H9 (cell line): ENCODE results near the gene ZNF263. TPM values are rescaled to one million over a fixed set of nuclear protein-coding genes. Genes with fewer than 3 reads are reported as not detected.

Source experiments
- DNase-seq: peaks from one replicate; pipeline ENCODE4 v3.0.0-alpha.2; 2017
- H2AFZ ChIP-seq: one replicate; pipeline ENCODE4 v1.6.1; 2013; ENCODE audit warnings: mild to moderate bottlenecking, low read length, control low read depth, moderate library complexity
- H2AK5ac ChIP-seq: 2 replicates; pipeline ENCODE4 v1.6.1; 2013; ENCODE audit warnings: low read length, control low read depth, mixed read lengths; ENCODE audit not compliant: insufficient read length
- H2BK120ac ChIP-seq: one replicate; pipeline ENCODE4 v1.6.1; 2013; ENCODE audit warnings: low read depth, mild to moderate bottlenecking, low read length, control low read depth, inconsistent platforms; ENCODE audit not compliant: poor library complexity, severe bottlenecking
- H2BK12ac ChIP-seq: 2 replicates; pipeline ENCODE4 v1.6.1; 2013; ENCODE audit warnings: low read length, control low read depth, mixed read lengths, low read depth; ENCODE audit not compliant: insufficient read length
- H2BK15ac ChIP-seq: 2 replicates; pipeline ENCODE4 v1.6.1; 2013; ENCODE audit warnings: low read depth, low read length, control low read depth
- H2BK20ac ChIP-seq: one replicate; pipeline ENCODE4 v1.6.1; 2013; ENCODE audit warnings: low read depth, mild to moderate bottlenecking, low read length, control low read depth, inconsistent platforms; ENCODE audit not compliant: poor library complexity, severe bottlenecking
- H2BK5ac ChIP-seq: 2 replicates; pipeline ENCODE4 v1.6.1; 2013; ENCODE audit warnings: low read length, control low read depth, mixed read lengths; ENCODE audit not compliant: insufficient read length
- H3K14ac ChIP-seq: 2 replicates; pipeline ENCODE4 v1.6.1; 2013; ENCODE audit warnings: low read length, control low read depth; ENCODE audit not compliant: insufficient read depth
- H3K18ac ChIP-seq: 2 replicates; pipeline ENCODE4 v1.6.1; 2013; ENCODE audit warnings: low read depth, mild to moderate bottlenecking, mixed read lengths, low read length, control low read depth; ENCODE audit not compliant: insufficient read length
- H3K23ac ChIP-seq: 2 replicates; pipeline ENCODE4 v1.6.1; 2013; ENCODE audit warnings: low read length, control low read depth, mixed read lengths, low read depth; ENCODE audit not compliant: insufficient read length
- H3K23me2 ChIP-seq: 2 replicates; pipeline ENCODE4 v1.6.1; 2013; ENCODE audit warnings: low read depth, mild to moderate bottlenecking, mixed read lengths, low read length, control low read depth; ENCODE audit not compliant: insufficient read length, poor library complexity, severe bottlenecking
- H3K27ac ChIP-seq: 2 replicates; pipeline ENCODE4 v1.5.1; 2013; ENCODE audit warnings: low read length, control low read depth, mixed read lengths, low read depth; ENCODE audit not compliant: insufficient read length
- H3K27me3 ChIP-seq: 2 replicates; pipeline ENCODE4 v1.6.1; 2013; ENCODE audit warnings: low read length, control low read depth, inconsistent platforms; ENCODE audit not compliant: insufficient read depth
- H3K4ac ChIP-seq: 2 replicates; pipeline ENCODE4 v1.6.1; 2013; ENCODE audit warnings: low read depth, mild to moderate bottlenecking, control low read depth, inconsistent platforms, low read length, moderate library complexity
- H3K4me1 ChIP-seq: 2 replicates; pipeline ENCODE4 v1.6.1; 2013; ENCODE audit warnings: low read length, control low read depth, inconsistent platforms; ENCODE audit not compliant: insufficient read depth
- H3K4me2 ChIP-seq: 2 replicates; pipeline ENCODE4 v1.6.1; 2013; ENCODE audit warnings: low read length, control low read depth, mixed read lengths; ENCODE audit not compliant: insufficient read length, insufficient read depth
- H3K56ac ChIP-seq: 2 replicates; pipeline ENCODE4 v1.6.1; 2013; ENCODE audit warnings: low read depth, mild to moderate bottlenecking, mixed read lengths, low read length, control low read depth; ENCODE audit not compliant: insufficient read length
- H3K79me1 ChIP-seq: 2 replicates; pipeline ENCODE4 v1.6.1; 2013; ENCODE audit warnings: low read depth, mild to moderate bottlenecking, moderate library complexity, low read length, control low read depth, inconsistent platforms; ENCODE audit not compliant: insufficient read depth, poor library complexity, severe bottlenecking
- H3K79me2 ChIP-seq: 2 replicates; pipeline ENCODE4 v1.6.1; 2013; ENCODE audit warnings: low read length, control low read depth, inconsistent platforms; ENCODE audit not compliant: insufficient read depth
- H3K9ac ChIP-seq: 2 replicates; pipeline ENCODE4 v1.6.1; 2013; ENCODE audit warnings: low read length, control low read depth, mixed read lengths; ENCODE audit not compliant: insufficient read length; ENCODE audit errors: extremely low read depth
- H3K9me3 ChIP-seq: one replicate; pipeline ENCODE4 v1.6.1; 2013; ENCODE audit warnings: low read depth, low read length, inconsistent platforms; ENCODE audit not compliant: control insufficient read depth
- H3T11ph ChIP-seq: one replicate; pipeline ENCODE4 v1.6.1; 2013; ENCODE audit warnings: mild to moderate bottlenecking, low read length, control low read depth, inconsistent platforms
- H4K20me1 ChIP-seq: one replicate; pipeline ENCODE4 v1.6.1; 2013; ENCODE audit not compliant: control insufficient read depth, insufficient read length, insufficient read depth
- H4K5ac ChIP-seq: 2 replicates; pipeline ENCODE4 v1.6.1; 2013; ENCODE audit warnings: low read depth, mild to moderate bottlenecking, mixed read lengths, low read length, control low read depth; ENCODE audit not compliant: insufficient read length
- H4K8ac ChIP-seq: replicated peaks from 2 replicates; pipeline ENCODE4 v1.6.1; 2013; ENCODE audit warnings: low read length, control low read depth, mixed read lengths, low read depth; ENCODE audit not compliant: insufficient read length
- H4K91ac ChIP-seq: 2 replicates; pipeline ENCODE4 v1.6.1; 2013; ENCODE audit warnings: low read depth, mild to moderate bottlenecking, moderate library complexity, mixed read lengths, low read length, control low read depth; ENCODE audit not compliant: insufficient read length
- H3K27ac Mint-ChIP-seq, 3 experiments: 2 replicates in 2 of 3; 3 replicates in 1 of 3; pipeline ENCODE4 v1.8.0; 2020 to 2021; ENCODE audit warnings: mixed read lengths in 3 of 3, mild to moderate bottlenecking in 1 of 3, moderate library complexity in 1 of 3
- H3K27me3 Mint-ChIP-seq: 2 replicates; pipeline ENCODE4 v1.8.0; 2021; ENCODE audit warnings: low read depth, mild to moderate bottlenecking, moderate library complexity, mixed read lengths
- H3K36me3 Mint-ChIP-seq, 3 experiments: 2 replicates in 2 of 3; 3 replicates in 1 of 3; pipeline ENCODE4 v1.8.0; 2020 to 2021; ENCODE audit warnings: low read depth in 3 of 3, mixed read lengths in 3 of 3; ENCODE audit not compliant: insufficient read depth in 1 of 3
- H3K4me1 Mint-ChIP-seq, 2 experiments: 2 replicates each; pipeline ENCODE4 v1.8.0; 2020; ENCODE audit warnings: mixed read lengths in 2 of 2
- H3K4me3 Mint-ChIP-seq, 2 experiments: 2 replicates in 1 of 2; 3 replicates in 1 of 2; pipeline ENCODE4 v1.8.0; 2020 to 2021; ENCODE audit warnings: mild to moderate bottlenecking in 2 of 2, mixed read lengths in 2 of 2, moderate library complexity in 1 of 2
- H3K9me3 Mint-ChIP-seq, 2 experiments: 2 replicates in 1 of 2; 3 replicates in 1 of 2; pipeline ENCODE4 v1.8.0; 2020; ENCODE audit warnings: mild to moderate bottlenecking in 2 of 2, mixed read lengths in 2 of 2, moderate library complexity in 1 of 2
- CTCF ChIP-seq: fragments of 200-600 bp; sonication (generic); conservative IDR thresholded peaks from 3 replicates; pipeline ENCODE4 v1.8.0; 2021; ENCODE audit warnings: antibody characterized with exemption, mild to moderate bottlenecking
- WGBS: extraction: QIAGEN DNeasy Blood & Tissue Kit; methylation state at CpG from one replicate; pipeline ENCODE4 v1.1.7; 2013; ENCODE audit warnings: missing lambda C conversion rate, low lambda C conversion rate, mixed read lengths; ENCODE audit not compliant: insufficient read length; ENCODE audit errors: extremely low coverage; 5-methylcytosine and 5-hydroxymethylcytosine counted together
- total RNA-seq: library from RNA; stranded (reverse); gene quantifications from 2 replicates; pipeline ENCODE4 v1.2.1, GENCODE V29; 2021

The ZNF263 gene
- total RNA-seq, 1 experiment from 2014 or later, result 35.7 TPM

- peaks cover 0 to 4% (median 0%) of the 10 kb centered on the region in 3 experiments; a peak in 3 of 7 replicates for H3K36me3 Mint-ChIP-seq
- WGBS, result no CpG with 5 or more reads among the region's 1 CpG
Measured at GRCh38 chr16:3249020-3249419, 34.3 kb upstream of the ZNF263 start.

More at GRCh38 chr16:3249020-3249419, 34.3 kb upstream of the ZNF263 start:
- Histone ChIP-seq H2BK20ac (no peak overlapping the region), H4K8ac (no peak overlapping the region), H2BK120ac (no peak overlapping the region), H3T11ph (no peak overlapping the region), H2BK15ac (no peak overlapping the region), H3K79me2 (no peaks in the 10 kb centered on the region), H3K4me1 (no peaks in the 10 kb centered on the region), H3K27me3 (no peaks in the 10 kb centered on the region), H4K5ac (no peak overlapping the region), H3K18ac (no peak overlapping the region), H3K14ac (no peak overlapping the region), H3K23ac (no peak overlapping the region), H3K4ac (no peak overlapping the region), H3K4me2 (no peak overlapping the region), H2BK12ac (no peak overlapping the region), H3K23me2 (no peaks in the 10 kb centered on the region), H3K79me1 (no peaks in the 10 kb centered on the region), H2AFZ (no peak overlapping the region), H3K27ac (no peak overlapping the region), H4K20me1 (no peaks in the 10 kb centered on the region), H3K9me3 (no peaks in the 10 kb centered on the region), H2BK5ac (no peak overlapping the region), H2AK5ac (no peak overlapping the region), H4K91ac (no peak overlapping the region), H3K56ac (no peak overlapping the region), H3K9ac (no peak overlapping the region)
- TF ChIP-seq CTCF, result no peak
- peaks cover 65 to 78% of the 10 kb centered on the region in 2 experiments for H3K9me3 Mint-ChIP-seq
- no peak for DNase-seq
- H3K4me1 Mint-ChIP-seq, result no peaks in the 10 kb centered on the region
- H3K27ac Mint-ChIP-seq, result no peak overlapping the region
- H3K4me3 Mint-ChIP-seq, result no peak overlapping the region
- peaks cover 13% of the 10 kb centered on the region for H3K27me3 Mint-ChIP-seq
